GM18505 (cell line): ENCODE measurements around the gene ESRRA.

Experiments used
- ATAC-seq: cut with Tn5 transposase; IDR thresholded peaks from one replicate; pipeline ENCODE4 v1.9.1; 2021; ENCODE audit not compliant: unreplicated experiment
- POLR2A ChIP-seq: IDR thresholded peaks from 4 replicates; pipeline ENCODE4 v1.6.1; 2011; ENCODE audit warnings: borderline replicate concordance; ENCODE audit not compliant: insufficient read depth, insufficient read length; ENCODE audit errors: extremely low read depth

Gene ESRRA

DNA sequence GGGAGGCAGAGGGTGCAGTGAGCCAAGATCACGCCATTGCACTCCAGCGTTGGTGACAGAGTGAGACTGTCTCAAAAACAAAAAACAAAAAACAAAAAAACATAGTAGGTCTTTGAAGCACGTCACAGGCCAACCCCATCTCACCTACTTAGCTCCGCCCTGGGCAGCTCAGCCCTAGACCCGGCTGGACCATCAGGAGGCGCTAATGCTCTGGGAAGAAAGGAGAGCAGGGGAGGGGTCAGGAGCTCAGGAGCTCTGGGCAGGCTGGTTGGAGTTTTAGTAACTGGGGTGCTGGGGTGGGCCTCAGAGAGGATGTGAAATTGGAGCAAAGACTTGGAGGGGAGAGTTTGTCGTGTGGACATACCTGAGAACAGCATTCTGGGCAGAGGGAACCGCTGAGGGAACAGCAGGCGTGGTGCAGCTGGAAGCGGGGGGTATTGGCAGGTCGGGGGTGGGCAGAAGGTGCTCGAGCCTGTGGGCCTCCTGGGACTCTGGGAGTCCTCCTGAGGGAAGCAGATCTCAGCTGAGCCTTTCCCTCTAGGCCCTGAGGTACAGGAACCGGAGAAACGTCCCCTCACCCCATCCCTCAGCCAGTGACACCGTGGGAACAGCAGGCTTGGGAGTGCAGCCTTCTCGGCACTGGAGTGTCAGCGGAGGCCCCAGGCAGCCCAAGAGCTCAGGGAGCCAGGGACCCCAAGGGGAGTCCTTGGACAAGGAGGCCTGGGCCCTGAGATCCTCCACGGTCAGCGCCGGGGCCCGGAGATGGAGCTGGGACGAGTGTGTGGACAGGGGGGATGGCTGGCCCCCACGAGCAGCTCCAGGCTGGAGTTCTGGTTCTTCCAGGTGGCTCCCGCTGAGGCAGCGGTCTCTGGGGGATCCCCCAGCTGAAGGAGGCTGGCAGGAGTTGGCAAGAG, 51.4 kb downstream of the ESRRA start:
- TF ChIP-seq POLR2A = no peak
- ATAC-seq = no peak

DNA sequence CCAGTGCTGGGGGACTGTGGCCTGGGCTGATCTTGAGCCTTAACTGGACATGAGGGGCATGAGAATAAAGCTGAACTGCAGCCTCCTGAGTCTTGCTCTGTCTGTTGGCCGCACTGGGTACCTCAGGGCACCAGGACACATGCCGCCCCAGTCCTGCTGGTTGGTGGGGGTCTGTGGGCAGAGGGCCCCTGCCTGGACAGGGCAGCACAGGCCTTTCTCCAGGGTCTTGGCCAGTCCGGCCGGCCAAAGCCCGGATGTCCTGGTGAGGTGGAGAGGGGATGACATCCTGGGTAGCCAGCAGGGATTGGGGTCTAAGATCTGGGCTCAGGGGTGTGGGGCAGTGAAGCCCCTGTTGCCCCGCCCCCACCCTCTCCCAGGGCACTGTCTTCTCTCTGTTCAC, 52.1 kb downstream of the ESRRA start:
- no peak for ATAC-seq
- TF ChIP-seq POLR2A = no peak

DNA sequence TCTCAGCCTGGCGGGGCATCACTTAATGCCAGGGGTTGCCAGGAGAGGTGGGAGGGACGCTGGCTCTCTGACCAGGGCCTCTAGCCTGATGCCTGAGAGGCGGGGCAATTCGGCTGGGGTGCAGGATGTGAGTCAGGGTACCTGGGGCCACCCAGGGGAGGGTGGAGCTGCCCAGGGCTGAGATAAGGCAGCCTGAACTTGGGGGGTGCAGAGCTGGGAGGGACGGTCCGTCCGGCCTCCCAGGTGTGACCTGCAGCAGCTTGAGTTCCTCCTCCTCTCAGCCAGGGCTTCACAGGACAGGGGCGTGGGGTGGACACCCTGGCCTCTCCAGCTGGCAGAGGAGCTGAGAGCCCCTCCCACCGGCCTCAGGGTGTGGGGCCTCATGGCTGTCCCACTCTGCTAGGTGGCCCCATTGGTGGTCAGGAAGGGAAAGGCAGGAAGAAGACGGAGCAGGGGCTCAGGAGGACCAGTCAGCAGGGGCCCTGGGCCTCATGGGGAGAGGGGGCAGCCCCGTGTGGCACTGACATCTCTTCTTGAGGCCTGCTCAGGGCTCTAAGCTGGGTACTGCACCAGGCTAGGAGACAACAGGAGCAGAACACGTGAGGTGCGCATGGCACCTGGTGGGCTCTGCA, 52.7 kb downstream of the ESRRA start:
- no peak for ATAC-seq
- no peak for TF ChIP-seq POLR2A

DNA sequence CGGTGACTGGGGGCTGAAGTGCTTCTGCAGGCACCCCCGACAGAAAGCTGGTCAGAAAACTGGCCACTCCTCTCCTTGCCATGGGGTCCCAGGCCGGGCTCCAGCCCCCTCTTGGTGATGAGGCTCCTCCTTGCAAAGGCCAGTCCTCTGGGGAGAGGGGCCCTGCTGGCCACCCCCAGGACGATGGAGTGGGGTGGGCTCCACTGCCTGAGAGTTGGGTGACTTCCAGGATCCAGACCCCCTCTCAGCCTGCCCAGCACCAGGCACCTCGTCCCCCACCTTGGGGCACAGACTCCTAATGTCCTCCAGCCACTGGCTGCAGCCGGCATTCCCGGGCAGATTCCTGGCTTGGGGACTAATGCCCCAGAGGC, 53.2 kb downstream of the ESRRA start:
- TF ChIP-seq POLR2A = no peak
- no peak for ATAC-seq

DNA sequence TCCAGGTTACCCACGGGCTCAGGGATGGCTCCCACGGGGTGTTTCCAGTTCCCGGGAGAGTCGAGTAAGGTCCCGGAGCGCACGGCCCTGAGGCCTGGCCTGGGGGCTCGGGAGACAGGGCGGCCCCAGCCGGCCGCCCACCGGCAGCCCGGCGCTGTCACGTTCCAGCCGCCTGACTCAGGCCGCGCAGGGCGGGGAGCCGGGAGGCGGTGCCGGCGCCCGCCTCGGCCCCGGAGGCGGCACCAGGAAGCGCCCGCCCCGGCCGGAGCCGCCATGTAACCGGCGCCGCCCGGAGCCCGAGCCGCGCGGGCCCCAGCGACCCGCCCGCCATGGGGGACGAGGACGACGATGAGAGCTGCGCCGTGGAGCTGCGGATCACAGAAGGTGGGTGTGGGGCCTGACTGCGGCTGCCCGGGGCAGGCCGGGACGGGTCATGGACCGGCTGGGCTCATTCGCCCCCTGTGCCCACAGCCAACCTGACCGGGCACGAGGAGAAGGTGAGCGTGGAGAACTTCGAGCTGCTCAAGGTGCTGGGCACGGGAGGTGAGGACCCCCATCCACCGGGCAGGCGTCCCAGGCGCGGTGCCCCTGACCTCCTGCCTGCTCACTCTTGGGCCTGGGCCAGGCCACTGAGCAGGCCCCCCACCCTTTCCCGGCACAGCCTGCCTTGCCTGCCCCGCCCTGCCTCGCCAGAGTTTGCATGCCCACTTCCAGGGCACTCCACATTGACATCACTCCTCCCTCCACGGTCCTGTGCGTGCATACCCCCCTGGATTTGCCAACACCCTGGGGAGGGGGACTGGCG, 53.8 kb downstream of the ESRRA start, which contains the start of gene RPS6KA4:
Gene RPS6KA4, plus strand, starts transcription at position 256 of the 805 bp plus-strand sequence. Its CDS starts 74 bp downstream, at position 330.
- TF ChIP-seq POLR2A = peak; percentile 73
- no peak for ATAC-seq

DNA sequence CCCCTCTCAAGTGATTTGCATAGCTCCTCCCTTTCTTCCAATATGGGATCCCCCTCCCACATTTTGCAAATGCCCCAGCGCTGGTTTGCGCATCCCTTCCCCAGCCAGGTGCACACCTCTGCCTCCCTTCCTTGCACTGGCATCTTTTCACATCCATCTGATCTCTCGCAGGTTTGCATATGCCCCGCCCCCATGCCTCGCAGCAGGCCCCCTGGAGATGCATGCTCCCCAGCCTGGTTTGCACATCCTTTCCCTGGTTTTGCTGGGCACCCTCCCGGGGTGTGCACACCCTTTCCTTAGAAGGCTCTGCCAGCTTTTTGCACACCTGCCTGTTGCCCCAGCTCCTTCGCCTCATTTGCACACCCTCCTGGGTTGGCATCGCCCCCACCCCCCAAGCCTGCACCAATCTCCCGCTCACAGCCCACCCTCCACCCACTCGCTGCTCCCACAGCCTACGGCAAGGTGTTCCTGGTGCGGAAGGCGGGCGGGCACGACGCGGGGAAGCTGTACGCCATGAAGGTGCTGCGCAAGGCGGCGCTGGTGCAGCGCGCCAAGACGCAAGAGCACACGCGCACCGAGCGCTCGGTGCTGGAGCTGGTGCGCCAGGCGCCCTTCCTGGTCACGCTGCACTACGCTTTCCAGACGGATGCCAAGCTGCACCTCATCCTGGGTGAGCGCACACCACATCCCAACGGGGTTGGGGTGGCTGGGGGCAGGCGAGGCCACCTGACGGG, 54.6 kb downstream of the ESRRA start:
- ATAC-seq = no peak
- TF ChIP-seq POLR2A = no peak

DNA sequence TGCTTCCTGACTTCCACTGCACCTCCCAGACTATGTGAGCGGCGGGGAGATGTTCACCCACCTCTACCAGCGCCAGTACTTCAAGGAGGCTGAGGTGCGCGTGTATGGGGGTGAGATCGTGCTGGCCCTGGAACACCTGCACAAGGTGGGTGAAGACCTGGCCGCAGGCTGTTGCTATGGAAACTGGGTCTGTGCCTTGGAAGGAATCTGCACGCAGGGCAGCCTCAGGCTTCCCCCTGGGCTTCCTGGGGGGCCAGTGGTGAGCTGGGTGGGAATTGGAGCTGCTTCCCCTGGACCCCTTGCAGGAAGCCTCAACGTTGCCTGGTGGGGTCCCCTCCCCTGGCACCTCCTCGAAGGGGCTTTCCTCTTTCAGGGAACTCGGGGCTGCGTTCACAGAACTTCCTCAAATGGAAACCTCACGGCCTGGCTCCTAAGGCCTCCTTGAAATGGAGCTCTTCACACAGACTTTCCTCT, 55.2 kb downstream of the ESRRA start:
- TF ChIP-seq POLR2A = no peak
- no peak for ATAC-seq

DNA sequence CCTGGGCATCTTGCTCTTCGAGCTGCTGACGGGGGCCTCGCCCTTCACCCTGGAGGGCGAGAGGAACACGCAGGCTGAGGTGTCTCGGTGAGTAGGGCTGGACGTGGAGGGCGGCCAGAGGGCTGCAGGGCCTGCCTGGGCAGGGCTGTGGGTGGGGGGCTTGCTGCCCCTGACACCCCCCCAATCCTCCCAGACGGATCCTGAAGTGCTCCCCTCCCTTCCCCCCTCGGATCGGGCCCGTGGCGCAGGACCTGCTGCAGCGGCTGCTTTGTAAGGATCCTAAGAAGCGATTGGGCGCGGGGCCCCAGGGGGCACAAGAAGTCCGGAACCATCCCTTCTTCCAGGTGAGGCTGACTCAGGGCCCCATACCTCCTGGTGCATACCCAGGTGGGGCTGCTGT, 56.3 kb downstream of the ESRRA start:
- no peak for TF ChIP-seq POLR2A
- ATAC-seq = no peak

DNA sequence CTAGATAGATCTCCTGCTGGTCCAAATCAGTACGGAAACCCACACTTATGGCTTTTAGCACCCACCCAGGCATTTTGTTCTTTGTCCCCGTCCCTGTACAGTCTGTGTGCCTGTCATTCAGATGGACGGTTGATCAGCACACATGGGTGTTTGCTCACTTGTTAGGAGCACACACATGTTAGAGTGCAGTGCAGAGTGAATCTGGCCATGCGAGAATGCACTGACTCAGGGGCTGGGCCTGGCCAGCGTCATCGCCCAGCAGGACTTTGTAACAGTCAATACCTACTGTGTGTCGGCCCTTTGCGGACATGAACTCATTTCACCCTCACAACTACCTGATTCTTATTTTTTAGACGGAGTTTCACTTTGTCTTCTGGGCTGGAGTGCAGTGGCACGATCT, 57.0 kb downstream of the ESRRA start:
- no peak for TF ChIP-seq POLR2A
- ATAC-seq = no peak

DNA sequence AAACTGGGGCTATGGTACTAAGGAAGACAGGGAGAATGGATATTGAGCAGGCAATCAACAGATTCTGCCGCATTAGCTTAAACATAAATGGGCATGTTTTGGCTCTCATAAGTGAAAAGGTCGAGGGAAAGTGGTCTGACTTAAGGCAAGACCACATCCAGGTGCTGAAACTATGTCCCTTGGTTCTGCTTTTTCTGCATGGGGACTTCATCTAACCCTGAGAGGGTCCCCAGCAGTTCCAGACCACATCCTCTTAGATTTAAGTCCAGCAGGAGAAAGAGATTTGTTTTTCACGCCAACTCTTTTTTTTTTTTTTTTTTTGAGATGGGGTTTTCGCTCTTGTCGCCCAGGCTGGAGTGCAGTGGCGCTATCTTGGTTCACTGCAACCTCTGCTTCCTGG, 59.1 kb downstream of the ESRRA start:
- ATAC-seq = no peak
- no peak for TF ChIP-seq POLR2A

DNA sequence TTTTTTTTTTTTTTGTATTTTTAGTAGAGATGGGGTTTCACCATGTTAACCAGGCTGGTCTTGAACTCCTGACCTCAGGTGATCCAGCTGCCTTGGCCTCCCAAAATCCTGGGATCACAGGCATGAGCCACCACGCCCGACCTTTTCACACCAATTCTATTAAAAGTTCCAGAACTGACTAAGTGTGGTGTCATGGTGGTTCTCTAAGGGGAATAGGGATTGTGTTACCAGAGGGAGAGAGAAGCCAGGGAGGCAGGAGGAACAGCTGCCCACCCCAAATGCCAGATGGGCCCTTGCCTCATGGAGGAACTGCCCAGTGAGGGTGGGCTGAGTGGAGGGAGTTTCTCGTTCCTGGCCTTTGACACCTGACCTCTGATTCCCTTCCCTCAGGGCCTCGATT, 59.6 kb downstream of the ESRRA start:
- ATAC-seq = no peak

More for the DNA sequence above, 59.6 kb downstream of the ESRRA start:
- TF ChIP-seq POLR2A = no peak
